ENCODE data around the gene ZNF789. TPM values are rescaled to one million over a fixed set of nuclear protein-coding genes. Genes with fewer than 3 reads are reported as not detected.

The ZNF789 gene
- total and polyA plus RNA-seq, 9 of the 15 experiments (the other 6 are each of a cell fraction or from before 2014, with no cell fraction given), result 6.1 to 57.0 (median 24.8) TPM

DNA sequence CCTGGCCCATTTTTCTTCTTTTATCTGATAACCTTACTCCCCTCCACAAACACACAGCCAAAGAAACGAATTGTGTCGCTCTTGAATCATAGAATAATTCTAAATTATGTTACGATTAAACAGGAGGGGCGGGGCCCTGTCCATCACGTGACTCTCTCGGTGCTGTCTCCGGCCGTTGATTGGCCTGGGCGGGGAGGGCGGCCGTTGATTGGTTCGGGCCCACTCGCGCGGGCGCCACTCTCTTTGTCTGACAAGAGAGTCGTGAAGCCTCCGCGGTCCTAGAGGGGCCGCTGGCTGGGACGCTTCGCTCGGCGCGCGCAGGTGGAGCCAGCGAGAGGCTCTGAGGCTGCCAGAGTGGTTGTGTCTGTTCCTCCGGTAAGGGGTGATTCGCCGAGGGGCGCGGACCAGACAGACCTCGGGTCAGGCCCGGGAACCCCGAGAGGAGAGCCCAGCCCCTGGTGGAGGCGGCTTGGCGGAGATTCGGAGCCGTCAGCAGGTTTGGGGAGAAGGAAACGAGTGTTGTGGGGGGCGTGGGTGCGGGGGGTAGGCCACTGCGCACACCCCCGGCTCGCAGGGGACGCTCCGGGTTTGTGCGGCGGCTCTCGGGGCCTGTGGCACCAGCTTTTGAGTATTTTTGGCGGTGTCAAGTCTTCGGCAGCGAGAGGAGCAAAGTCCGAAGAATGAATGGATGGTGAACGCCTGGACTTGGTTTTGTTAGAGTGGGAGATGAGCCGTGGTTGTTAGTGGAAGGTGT lies at the start of gene ZNF789 (continued):
- no peak for TF ChIP-seq ZFPM2 (CRISPR knock-in tag; IDR thresholded peaks at IDR 0.05)
- peak in 1 of 2 experiments; percentile 18; a peak in 1 of 4 replicates for TF ChIP-seq SRF (CRISPR knock-in tag; IDR thresholded peaks at IDR 0.05)
- peak; percentile 76 for TF ChIP-seq SIN3B (IDR thresholded peaks at IDR 0.05; ENCODE audit: low read depth)
- TF ChIP-seq CREB3L1 (IDR thresholded peaks at IDR 0.05; ENCODE audit: borderline replicate concordance, low read depth), result peak; percentile 84
- peak; percentile 98 for TF ChIP-seq POLR2G (IDR thresholded peaks at IDR 0.05; ENCODE audit: low read depth, low read length)
- no peak for TF ChIP-seq ZNF609 (CRISPR knock-in tag; IDR thresholded peaks at IDR 0.05; ENCODE audit: borderline replicate concordance)
- TF ChIP-seq ZNF318 (IDR thresholded peaks at IDR 0.05; ENCODE audit: borderline replicate concordance in 1 of 2, low read depth in 1 of 2), result no peak
- 0 out of 2 replicates have a peak, but pooled peaks have one; percentile 31 for TF ChIP-seq ZNF384 (IDR thresholded peaks at IDR 0.05; ENCODE audit: low read depth, low read length)
- peak; percentile 67; the same call in 1 of the 2 replicates for TF ChIP-seq BRD4 (IDR thresholded peaks at IDR 0.05)

Measured in K562 (cell line).